ENCODE measurements around the gene AK5. TPM values are rescaled to one million over a fixed set of nuclear protein-coding genes. Genes with fewer than 3 reads are reported as not detected.

The AK5 gene
- 0.51 TPM for total RNA-seq
- long read RNA-seq: 0 reads

DNA sequence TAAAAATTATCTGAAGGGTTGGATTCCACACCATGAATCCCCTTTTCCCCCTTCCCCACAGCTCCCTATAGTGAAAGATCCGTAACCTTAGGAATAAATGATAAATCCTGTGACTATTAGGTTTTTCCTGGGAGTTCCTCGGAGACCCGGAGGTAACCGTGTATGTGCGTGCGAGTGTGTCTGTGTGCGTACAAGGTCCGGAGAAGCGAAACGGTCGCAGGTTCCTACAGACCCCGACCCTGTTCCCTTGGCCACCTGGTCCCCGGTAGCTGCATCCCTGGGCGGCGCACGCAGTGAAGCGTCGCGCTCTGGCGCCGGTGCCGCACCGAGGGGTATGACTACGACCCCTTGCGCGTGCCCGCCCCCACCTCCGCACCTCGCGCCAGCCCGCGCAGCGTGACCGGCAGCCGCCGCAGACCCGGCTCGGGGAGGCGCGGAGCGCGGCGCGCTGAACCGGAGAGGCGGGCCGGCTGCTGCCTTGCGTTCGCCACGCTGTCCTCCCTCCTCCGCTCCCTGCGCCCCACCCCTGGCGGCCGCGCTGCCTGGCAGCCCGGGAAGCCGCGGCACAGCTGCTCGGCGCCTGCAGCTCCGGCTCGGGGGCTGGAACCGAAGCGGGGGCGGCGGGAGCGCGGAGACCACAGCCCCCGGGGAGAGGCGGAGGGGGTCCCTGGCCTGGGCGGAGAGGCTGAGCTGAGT is at the start of gene AK5:
Gene AK5 (plus strand): TSS at position 529 of the 696 bp plus-strand sequence. CDS start 295 bp downstream, outside the sequence.
- intact Hi-C loops (cut with DNase I): no loop called here
- DNase-seq (ENCODE audit: missing footprints): peak; percentile 68
- ATAC-seq: peak; percentile 72

DNA sequence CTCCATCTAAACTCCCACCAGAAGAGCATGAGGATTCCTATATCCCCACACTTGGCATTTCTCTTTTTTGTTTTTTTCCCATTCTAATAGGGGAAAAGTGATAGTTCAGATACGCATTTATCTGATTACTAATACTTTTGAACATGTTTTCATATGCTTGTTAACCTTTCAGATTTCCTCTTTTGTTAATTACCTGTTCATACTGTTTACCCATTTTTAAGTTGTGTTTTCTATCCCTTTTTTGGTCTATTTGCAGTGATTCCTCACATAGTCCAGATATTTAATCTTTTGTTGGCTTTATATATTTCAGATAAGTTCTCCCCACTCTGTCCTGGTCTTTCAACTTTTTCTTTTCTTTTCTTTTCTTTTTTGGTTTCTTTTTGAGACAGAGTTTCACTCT is 49.0 kb upstream of the AK5 start:
- no peak for ATAC-seq

DNA sequence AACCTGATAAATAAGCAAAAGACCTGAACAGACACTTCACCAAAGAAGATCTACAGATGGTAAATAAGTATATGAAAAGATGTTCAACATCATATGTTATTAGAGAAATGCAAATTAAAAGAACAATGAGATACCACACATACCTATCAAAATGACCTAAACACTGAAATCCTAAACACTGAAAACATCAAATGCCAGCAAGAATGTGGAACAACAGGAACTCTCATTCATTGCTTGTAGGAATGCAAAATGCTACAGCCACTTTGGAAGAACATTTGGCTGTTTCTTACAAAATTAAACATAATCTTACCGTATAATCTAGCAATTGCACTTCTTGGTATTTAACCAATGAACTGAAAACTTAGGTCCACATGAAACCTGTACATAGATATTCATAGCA is 47.7 kb upstream of the AK5 start:
- no peak for ATAC-seq
- no peak for DNase-seq (ENCODE audit: missing footprints)
- intact Hi-C loops (cut with DNase I): no loop called here

More for the DNA sequence above, 49.0 kb upstream of the AK5 start:
- intact Hi-C loops (cut with DNase I): no loop called here
- no peak for DNase-seq (ENCODE audit: missing footprints)

- intact Hi-C loops (cut with DNase I): no loop called here
- no peak for DNase-seq (ENCODE audit: missing footprints)
- no peak for ATAC-seq
Observed at GRCh38 chr1:77234943-77235342, 46.9 kb upstream of the AK5 start.

DNA sequence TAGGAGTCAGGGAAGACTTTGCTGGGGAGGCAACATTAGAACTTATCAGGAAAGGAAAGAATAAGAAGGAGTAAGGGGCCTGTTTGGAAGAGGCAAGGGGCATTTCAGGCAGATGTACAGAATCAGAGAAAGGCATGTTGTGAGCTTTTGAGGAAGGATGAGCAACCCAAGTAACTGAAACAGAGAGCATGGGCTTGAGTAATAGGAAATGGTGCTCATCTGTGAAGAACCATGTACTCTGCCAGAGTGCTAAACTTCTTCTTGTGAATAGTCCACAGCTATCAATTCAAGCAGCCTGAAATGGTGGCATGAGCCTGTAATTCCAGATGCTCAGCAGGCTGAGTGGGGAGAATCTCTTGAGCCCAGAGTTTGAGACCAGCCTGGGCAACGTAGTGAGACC is 43.4 kb upstream of the AK5 start:
- intact Hi-C loops (cut with DNase I): no loop called here

DNA sequence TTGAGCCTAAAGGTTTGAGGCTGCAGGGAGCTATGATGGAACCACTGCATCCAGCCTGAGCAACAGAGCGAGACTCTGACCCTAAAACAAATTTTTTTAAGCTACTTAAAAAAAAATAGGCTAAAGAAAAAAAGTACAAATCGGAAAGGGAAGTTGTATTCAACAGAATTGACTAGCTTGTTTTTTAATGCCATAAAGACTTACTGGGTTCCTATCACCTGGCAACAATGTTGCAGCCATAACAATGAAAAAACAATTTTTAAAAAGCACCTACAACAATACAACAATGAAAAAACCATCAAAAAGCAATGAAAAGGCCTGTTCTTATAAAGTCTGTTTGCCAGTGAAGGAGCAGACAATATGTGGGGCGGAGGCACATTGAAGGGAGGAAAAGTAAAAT is 42.5 kb upstream of the AK5 start:
- ATAC-seq (no peak), DNase-seq (ENCODE audit: missing footprints) (no peak)
- intact Hi-C loops (cut with DNase I): no loop called here

More for the DNA sequence above, 43.4 kb upstream of the AK5 start:
- no peak for ATAC-seq
- no peak for DNase-seq (ENCODE audit: missing footprints)

GRCh38 chr1:77245830-77246229 is 36.0 kb upstream of the AK5 start:
- DNase-seq (ENCODE audit: missing footprints): no peak
- no peak for ATAC-seq
- intact Hi-C loops (cut with DNase I): no loop called here

DNA sequence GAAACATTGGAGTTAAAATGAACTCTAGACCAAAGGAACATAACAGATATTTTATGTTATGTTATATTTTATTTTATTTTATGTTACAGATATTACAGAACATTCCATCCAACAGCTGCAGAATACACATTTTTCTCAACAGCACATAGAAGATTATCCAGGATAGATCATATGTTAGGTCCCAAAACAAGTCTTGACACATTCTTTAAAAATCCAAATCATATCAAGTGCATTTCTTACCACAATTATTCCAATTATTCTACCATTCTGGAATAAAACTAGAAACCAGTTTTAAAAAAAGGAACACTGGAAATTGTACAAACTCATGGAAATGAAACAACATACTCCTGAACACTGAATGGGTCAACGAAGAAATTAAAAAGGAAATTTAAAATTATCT is 31.7 kb upstream of the AK5 start:
- intact Hi-C loops (cut with DNase I): no loop called here
- DNase-seq (ENCODE audit: missing footprints) (no peak), ATAC-seq (no peak)

DNA sequence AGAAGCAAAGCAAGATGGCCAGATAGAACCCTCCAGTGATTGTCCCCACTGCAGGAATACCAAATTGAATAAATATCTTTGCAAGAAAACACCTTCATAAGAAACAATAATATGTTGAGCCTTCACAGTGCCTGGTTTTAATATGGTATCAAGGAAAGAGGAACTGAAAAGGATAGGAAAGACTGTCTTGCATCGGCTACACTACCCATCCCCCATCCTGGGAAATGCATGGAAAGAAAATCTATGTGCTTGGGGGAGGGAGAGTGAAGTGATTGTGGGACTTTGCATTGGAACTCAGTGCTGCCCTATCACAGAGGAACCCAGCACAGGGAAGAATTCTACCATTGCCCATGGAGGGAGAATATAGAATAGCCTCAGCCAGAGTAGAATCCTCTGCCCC is 28.6 kb upstream of the AK5 start:
- intact Hi-C loops (cut with DNase I): no loop called here
- ATAC-seq: no peak

DNA sequence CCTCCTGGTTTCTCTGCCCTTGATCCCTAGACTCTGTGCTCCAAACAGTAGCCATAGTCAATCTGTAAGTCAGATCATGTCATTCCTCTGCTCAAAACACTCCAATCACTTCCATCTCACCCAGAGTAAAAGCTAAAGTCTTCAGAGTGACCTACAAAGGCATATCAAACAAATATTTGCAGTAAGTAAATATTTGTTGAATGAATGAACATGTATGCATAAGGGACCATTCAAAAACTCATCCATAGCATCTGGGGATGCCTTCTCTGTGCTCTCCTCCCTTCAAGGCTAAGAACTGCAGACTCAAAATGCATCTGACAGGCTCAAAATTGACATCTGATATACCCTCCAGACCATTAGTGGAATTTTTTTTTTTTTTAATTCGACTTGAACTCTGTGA is 18.1 kb upstream of the AK5 start:
- intact Hi-C loops (cut with DNase I): no loop called here
- ATAC-seq (no peak), DNase-seq (ENCODE audit: missing footprints) (no peak)

More for the DNA sequence above, 28.6 kb upstream of the AK5 start:
- no peak for DNase-seq (ENCODE audit: missing footprints)

- ATAC-seq (no peak), DNase-seq (ENCODE audit: missing footprints) (no peak)
- intact Hi-C loops (cut with DNase I): no loop called here
Observed at GRCh38 chr1:77265180-77265579, 16.6 kb upstream of the AK5 start.

DNA sequence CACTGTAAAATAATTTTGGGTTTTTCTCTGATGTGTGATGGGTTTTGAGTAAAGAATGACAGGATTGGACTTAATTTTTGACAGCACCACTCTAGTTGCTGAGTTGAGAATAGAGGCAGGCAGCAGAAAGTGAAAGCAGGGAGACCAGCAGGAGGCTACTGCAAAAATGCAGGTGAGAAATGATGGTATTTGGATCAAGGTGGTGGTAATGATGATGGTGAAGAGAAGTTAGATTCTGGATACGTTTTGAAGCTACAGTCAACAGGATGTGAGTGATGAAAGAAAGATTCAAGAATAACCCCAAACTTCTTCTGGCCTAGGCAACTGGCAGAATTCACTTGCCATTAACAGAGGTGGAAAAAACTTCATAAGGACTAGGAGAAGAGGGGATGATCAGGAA is 14.8 kb upstream of the AK5 start:
- DNase-seq (ENCODE audit: missing footprints) (no peak), ATAC-seq (no peak)
- intact Hi-C loops (cut with DNase I): no loop called here

DNA sequence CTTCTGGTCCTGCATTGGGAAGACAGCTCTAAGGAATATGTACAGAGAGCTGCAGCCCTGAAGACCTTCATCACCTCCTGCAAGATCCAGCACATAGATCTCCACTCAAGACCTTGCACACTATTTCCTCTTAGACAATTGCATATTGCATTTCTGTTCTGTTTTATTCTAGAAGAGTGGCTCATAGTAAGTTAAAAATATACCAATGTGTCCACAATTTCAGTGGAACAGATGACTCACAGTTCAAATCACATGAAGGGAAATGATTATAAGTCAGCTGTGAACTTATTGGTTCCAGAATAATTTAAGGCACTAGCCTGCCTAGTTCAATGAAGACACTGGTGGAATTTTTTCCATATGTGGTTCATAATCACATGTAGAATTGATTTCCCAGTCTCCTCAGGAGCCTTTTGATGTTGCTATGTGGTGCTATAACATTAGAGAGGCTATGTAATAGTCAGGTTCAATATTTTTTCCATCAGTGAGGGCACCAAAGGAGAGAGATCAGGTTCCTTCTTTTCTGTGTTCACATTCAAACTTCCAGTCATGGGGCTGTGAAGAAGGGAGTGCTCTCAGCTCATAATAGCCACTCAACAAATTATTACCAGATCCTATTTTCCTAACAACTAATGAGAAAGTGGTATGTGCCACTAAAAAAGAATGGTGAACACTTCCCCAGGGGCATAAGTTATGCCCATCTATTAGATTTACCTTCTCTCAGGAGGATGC is 9.8 kb upstream of the AK5 start:
- no peak for ATAC-seq

DNA sequence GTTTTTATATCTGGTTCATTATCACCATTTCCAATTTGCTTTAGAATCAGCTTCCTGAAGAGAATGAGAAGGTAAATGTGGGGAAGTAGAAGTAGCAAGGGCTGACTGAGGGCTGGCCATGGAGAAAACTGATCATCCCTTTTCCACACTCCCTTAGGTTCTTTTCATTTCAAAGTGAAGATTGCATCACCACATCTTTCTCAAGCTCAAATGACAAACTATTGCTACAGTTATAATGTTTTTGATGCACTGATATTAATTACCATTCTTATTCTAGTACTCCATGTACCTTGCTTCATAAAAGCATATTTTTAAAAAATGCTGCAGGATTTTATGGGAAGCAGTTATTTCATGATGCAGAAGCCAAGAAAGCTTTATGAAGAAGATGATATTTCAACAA is 7.9 kb upstream of the AK5 start:
- DNase-seq (ENCODE audit: missing footprints) (no peak), ATAC-seq (no peak)
- intact Hi-C loops (cut with DNase I): no loop called here

More for the DNA sequence above, 9.8 kb upstream of the AK5 start:
- DNase-seq (ENCODE audit: missing footprints): no peak
- intact Hi-C loops (cut with DNase I): no loop called here

- ATAC-seq (no peak), DNase-seq (ENCODE audit: missing footprints) (no peak)
- intact Hi-C loops (cut with DNase I): no loop called here
Observed at GRCh38 chr1:77275194-77275593, 6.6 kb upstream of the AK5 start.

- DNase-seq (ENCODE audit: missing footprints) (no peak), ATAC-seq (no peak)
- intact Hi-C loops (cut with DNase I): no loop called here
Observed at GRCh38 chr1:77276941-77277340, 4.9 kb upstream of the AK5 start.

- intact Hi-C loops (cut with DNase I): no loop called here
- no peak for ATAC-seq
- DNase-seq (ENCODE audit: missing footprints): no peak
Observed at GRCh38 chr1:77279929-77280328, 1.9 kb upstream of the AK5 start.

- no peak for DNase-seq (ENCODE audit: missing footprints)
- ATAC-seq: no peak
- intact Hi-C loops (cut with DNase I): no loop called here
Observed at GRCh38 chr1:77280962-77281361, 857 bp upstream of the AK5 start.

DNA sequence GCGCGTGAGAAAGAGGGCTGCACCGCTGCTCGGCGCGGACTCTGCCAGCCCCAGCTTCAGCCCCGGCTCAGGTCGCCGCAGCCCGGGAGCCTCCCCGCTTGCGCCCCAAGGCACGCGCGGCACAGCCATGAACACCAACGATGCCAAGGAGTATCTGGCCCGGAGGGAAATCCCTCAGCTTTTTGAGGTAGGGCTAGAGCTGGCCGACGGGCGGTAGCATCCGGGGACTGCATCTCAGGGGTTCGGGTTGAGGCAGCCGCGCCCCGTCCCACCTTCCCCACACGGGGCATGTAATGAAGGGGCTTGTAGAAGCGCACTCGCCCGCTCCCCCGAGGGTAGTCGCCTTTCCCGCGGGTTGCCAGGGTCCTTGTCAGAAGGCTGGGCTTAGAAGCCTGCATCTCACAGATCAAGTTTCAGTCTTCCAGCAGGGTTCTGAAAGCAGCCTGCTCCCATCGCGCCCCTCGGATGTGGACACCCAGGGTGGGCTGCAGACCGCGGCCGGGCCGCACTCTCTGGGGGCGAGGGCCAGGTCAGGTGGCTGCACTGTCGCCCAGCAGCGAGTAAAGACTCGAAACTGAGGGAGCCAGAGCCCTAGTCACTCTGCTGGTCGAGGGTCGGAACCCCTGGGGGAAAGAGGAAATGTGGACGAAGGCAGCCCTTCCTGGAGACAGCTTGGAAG is 507 bp downstream of the AK5 start:
- intact Hi-C loops (cut with DNase I): no loop called here
- peak; percentile 20 for ATAC-seq
- DNase-seq (ENCODE audit: missing footprints): peak; percentile 53

Data from Right ventricle myocardium inferior (tissue), 1 donor.